Activated T-cell treated with anti-CD3 and anti-CD28 coated beads, Interleukin-2, amount 50 U/mL, for 24 hours (primary cell): ENCODE data around the gene NOSIP.

ENCODE experiments used
- DNase-seq: peaks from one replicate; pipeline ENCODE4 v3.0.0-alpha.2; 2020
- H3K27ac Mint-ChIP-seq: 2 replicates; pipeline ENCODE4 v1.8.0; 2020; ENCODE audit warnings: mild to moderate bottlenecking, mixed read lengths
- H3K27me3 Mint-ChIP-seq: 2 replicates; pipeline ENCODE4 v1.8.0; 2020; ENCODE audit warnings: mixed read lengths
- H3K36me3 Mint-ChIP-seq: 2 replicates; pipeline ENCODE4 v1.8.0; 2020; ENCODE audit warnings: low read depth, mixed read lengths
- H3K4me1 Mint-ChIP-seq: 2 replicates; pipeline ENCODE4 v1.8.0; 2020; ENCODE audit warnings: low read depth, mixed read lengths
- H3K4me3 Mint-ChIP-seq: 2 replicates; pipeline ENCODE4 v1.8.0; 2020; ENCODE audit warnings: mild to moderate bottlenecking, moderate library complexity, mixed read lengths
- H3K9me3 Mint-ChIP-seq: 2 replicates; pipeline ENCODE4 v1.8.0; 2020; ENCODE audit warnings: mixed read lengths

The NOSIP gene

GRCh38 chr19:49601482-49602038 lies 21.2 kb upstream of the NOSIP start:
- H3K9me3 Mint-ChIP-seq = no peaks in the 10 kb centered on the region
- H3K4me1 Mint-ChIP-seq = peaks cover 22% of the 10 kb centered on the region
- no peak overlapping the region for H3K4me3 Mint-ChIP-seq
- peaks cover 72% of the 10 kb centered on the region for H3K36me3 Mint-ChIP-seq
- no peak for DNase-seq
- H3K27me3 Mint-ChIP-seq = no peaks in the 10 kb centered on the region
- no peak overlapping the region for H3K27ac Mint-ChIP-seq

DNA sequence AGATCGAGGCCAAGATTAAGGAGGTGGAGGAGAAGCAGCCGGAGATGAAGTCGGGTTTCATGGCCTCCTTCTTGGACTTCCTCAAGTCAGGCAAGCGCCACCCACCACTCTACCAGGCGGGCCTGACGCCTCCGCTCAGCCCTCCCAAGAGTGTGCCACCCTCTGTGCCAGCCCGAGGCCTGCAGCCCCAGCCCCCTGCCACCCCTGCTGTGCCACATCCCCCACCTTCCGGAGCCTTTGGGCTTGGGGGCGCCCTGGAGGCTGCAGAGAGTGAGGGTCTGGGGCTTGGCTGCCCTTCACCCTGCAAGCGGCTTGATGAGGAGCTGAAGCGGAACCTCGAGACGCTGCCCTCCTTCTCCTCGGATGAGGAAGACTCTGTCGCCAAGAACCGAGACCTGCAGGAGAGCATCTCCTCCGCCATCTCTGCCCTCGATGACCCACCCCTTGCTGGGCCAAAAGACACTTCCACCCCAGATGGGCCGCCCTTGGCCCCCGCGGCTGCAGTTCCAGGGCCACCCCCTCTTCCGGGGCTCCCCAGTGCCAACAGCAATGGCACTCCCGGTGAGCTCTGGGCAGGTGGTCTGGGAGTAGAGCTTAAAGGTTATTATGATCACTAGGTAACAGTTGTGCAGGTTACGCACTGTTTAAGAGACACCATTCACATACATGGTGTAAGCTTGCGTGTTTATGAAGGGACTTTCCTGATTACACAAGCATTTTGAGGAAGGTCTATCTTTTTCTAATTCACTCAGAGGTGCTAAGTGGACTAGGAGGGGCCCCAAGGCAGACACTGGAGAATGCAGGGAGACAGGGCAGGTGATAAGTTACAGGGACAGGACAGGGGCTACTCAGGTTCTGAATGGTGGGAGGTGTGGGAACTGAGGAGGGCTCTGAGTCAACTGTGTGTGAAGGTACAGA lies 19.3 kb upstream of the NOSIP start:
- H3K4me3 Mint-ChIP-seq = no peak overlapping the region
- no peaks in the 10 kb centered on the region for H3K9me3 Mint-ChIP-seq
- no peak for DNase-seq
- H3K36me3 Mint-ChIP-seq = peaks cover 69% of the 10 kb centered on the region
- H3K27me3 Mint-ChIP-seq = no peaks in the 10 kb centered on the region
- peak overlapping the region; percentile 87 for H3K27ac Mint-ChIP-seq
- peaks cover 23% of the 10 kb centered on the region for H3K4me1 Mint-ChIP-seq

DNA sequence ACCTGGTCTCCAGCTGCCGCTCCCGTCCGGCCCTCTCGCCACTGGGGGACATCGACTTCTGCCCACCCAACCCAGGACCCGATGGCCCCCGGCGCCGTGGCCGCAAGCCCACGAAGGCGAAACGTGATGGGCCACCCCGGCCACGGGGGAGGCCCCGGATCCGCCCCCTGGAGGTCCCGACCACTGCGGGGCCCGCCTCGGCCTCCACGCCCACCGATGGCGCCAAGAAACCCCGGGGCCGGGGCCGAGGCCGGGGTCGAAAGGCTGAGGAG lies 17.3 kb upstream of the NOSIP start:
- Mint-ChIP-seq H3K4me1 (peaks cover 34% of the 10 kb centered on the region), H3K9me3 (no peaks in the 10 kb centered on the region), H3K36me3 (peaks cover 69% of the 10 kb centered on the region), H3K27ac (no peak overlapping the region), H3K4me3 (no peak overlapping the region), H3K27me3 (no peaks in the 10 kb centered on the region)
- DNase-seq = no peak

DNA sequence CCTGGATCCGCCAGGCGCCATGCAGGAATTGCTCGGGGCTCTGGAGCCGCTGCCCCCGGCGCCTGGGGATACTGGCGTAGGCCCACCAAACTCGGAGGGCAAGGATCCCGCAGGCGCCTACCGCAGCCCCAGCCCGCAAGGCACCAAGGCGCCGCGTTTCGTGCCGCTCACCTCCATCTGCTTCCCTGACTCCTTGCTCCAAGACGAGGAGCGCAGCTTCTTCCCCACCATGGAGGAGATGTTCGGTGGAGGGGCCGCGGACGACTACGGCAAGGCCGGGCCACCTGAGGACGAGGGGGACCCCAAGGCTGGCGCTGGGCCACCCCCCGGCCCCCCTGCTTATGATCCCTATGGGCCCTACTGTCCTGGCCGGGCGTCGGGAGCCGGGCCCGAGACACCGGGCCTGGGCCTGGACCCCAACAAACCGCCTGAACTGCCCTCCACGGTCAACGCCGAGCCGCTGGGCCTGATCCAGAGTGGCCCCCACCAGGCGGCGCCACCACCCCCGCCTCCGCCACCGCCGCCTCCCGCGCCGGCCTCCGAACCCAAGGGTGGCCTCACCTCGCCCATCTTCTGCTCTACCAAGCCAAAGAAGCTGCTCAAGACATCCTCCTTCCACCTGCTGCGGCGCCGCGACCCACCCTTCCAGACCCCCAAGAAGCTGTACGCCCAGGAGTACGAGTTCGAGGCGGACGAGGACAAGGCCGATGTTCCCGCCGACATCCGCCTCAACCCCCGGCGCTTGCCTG lies 16.8 kb upstream of the NOSIP start:
- H3K4me3 Mint-ChIP-seq = no peak overlapping the region
- no peaks in the 10 kb centered on the region for H3K9me3 Mint-ChIP-seq
- no peak for DNase-seq
- H3K27me3 Mint-ChIP-seq = no peaks in the 10 kb centered on the region
- H3K36me3 Mint-ChIP-seq = peaks cover 69% of the 10 kb centered on the region
- H3K27ac Mint-ChIP-seq = no peak overlapping the region
- H3K4me1 Mint-ChIP-seq = peaks cover 37% of the 10 kb centered on the region

- Mint-ChIP-seq H3K4me1 (peaks cover 37% of the 10 kb centered on the region), H3K4me3 (no peak overlapping the region), H3K9me3 (no peaks in the 10 kb centered on the region), H3K27me3 (no peaks in the 10 kb centered on the region), H3K36me3 (peaks cover 68% of the 10 kb centered on the region), H3K27ac (no peak overlapping the region)
- DNase-seq = no peak
Observed at GRCh38 chr19:49596407-49596806, 16.1 kb upstream of the NOSIP start.

DNA sequence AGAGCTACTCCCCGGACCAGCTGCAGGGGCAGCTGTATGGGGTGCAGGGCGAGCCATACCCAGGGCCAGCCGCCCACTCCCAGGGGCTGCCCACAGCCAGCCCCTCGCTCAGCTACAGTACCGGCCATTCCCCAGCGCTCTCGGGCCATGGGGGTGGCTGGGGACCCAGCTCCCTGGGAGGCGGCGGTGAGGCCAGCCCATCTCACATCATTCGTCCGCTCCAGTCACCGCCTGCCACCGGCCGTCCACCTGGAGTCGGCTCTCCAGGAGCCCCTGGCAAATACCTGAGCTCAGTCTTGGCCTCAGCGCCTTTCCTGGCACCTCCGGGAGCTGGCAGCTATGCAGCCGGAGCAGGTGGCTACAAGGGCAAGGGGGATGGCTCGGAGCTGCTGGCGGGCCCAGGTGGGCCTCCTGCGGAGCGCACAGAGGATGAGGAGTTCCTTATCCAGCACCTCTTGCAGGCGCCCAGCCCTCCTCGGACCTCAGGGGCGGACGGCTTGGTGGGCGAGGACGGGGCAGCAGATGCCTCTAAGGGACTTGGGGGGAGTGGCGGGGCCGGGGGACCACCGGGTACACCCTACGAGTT lies 15.6 kb upstream of the NOSIP start:
- Mint-ChIP-seq H3K9me3 (no peaks in the 10 kb centered on the region), H3K36me3 (peaks cover 63% of the 10 kb centered on the region), H3K27me3 (no peaks in the 10 kb centered on the region), H3K27ac (no peak overlapping the region), H3K4me3 (no peak overlapping the region), H3K4me1 (peaks cover 33% of the 10 kb centered on the region)
- no peak for DNase-seq

DNA sequence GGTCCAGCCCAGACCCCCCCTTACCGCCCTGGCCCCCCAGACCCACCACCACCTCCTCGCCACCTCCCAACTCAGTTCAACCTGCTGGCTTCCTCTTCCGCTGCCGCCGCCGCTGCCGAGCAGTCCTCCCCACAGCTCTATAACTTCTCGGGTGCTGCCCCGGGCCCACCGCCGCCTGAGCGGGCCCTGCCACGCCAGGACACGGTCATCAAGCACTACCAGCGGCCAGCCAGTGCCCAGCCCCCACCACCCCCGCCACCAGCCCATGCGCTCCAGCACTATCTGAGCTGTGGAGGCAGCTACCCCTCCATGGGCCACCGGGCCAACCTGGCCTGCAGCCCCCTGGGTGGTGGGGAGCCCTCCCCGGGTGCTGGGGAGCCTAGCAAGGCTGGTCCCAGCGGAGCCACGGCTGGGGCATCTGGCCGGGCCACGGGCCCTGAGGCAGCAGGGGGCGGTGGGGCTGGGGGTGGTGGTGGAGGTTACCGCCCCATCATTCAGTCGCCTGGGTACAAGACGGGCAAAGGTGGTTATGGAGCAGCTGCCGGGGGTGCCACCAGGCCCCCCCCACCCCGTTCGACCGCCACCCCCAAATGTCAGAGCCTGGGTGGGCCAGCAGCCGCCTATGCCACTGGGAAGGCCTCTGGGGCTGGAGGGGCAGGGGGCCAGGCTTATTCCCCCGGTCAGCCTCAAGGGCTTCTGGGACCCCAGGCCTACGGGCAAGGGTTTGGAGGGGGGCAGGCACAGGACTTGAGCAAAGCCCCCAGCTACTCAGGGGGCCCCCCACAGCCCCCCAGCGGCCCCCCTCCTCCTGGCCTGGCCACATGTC lies 14.8 kb upstream of the NOSIP start:
- Mint-ChIP-seq H3K4me1 (peaks cover 32% of the 10 kb centered on the region), H3K36me3 (peaks cover 65% of the 10 kb centered on the region), H3K9me3 (no peaks in the 10 kb centered on the region), H3K27ac (no peak overlapping the region), H3K27me3 (no peaks in the 10 kb centered on the region), H3K4me3 (no peak overlapping the region)
- DNase-seq = no peak

DNA sequence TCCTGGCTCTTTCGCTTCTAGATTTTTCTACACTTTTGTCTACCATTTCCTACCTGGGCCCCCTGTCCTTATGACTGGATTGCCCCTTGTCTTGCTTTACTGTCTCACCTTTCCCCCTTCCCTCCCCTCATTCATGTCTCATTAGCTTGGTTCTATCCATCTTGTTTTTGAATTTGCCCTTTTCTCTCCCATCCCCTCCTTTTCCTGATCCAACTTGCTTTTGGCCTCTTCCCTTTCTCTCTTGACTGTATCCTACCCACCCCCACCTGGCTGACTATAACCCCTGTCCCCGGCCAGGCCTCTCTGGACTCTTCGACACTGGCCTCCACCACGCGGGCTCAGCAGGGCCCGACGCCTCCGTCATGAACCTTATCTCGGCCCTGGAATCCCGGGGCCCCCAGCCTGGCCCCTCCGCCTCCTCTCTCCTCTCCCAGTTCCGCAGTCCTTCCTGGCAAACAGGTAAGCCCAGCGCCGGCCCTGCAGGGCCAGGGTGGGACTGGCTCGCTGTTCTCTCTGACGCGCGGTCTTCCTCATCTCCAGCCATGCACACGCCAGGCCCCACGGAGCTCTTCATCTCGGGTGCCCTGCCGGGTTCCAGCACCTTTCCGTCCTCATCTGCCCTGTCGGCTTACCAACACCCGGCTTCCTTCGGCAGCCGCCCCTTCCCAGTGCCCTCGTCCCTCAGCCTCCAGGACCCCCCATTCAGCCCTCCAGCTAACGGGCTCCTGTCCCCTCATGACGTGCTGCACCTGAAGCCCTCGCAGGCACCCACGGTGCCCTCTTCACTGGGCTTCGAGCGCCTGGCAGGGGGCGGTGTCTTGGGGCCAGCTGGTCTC lies 14.0 kb upstream of the NOSIP start:
- Mint-ChIP-seq H3K36me3 (peaks cover 58% of the 10 kb centered on the region), H3K4me1 (peaks cover 33% of the 10 kb centered on the region), H3K27ac (peak overlapping the region; percentile 90), H3K27me3 (no peaks in the 10 kb centered on the region), H3K9me3 (no peaks in the 10 kb centered on the region), H3K4me3 (peak overlapping the region; percentile 86)
- no peak for DNase-seq

DNA sequence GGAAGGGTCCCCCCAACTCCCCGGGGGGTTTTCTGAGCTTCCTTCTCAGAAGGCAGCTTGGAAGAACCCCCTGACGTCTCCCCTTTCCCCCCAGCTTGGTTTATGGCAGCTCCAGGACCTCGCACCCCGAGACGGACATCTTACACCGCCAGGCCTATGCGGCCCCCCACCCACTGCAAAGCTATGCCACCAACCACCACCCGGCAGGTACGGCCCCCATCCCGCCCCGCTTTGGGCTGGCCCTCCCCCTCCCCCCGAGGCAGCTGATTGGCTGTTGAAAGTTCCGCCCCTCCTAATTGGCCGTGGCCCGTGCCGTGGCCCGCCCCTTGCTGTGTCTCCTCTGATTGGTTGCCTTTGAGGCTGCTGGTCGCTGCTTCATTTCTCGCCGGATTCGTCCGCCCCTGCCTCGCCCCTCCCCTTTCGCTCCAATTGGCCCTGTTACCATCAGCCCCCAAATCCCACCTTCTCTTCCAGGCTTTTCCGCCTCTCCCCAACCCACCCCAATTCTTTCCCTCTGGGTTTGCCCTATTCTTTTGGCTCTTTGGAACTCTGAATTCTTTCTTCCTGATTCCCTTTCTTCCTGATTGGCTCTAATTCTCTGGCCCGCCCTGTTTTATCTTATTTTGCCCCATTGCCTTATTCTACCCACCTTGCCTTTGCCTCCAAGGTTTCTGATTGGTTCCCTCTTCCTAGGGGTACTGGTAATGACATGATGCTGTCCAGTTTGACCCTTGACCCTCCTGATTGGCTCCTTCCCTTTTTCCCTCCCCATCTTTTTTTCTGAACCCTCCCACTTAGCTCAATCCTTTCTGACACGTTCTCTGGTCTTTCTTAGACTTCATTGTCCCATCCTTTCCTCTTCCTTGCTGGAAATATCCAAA lies 13.1 kb upstream of the NOSIP start:
- H3K4me3 Mint-ChIP-seq = peak overlapping the region; percentile 86
- peaks cover 36% of the 10 kb centered on the region for H3K4me1 Mint-ChIP-seq
- H3K27me3 Mint-ChIP-seq = no peaks in the 10 kb centered on the region
- H3K9me3 Mint-ChIP-seq = no peaks in the 10 kb centered on the region
- H3K36me3 Mint-ChIP-seq = peaks cover 49% of the 10 kb centered on the region
- peak; percentile 92 for DNase-seq
- H3K27ac Mint-ChIP-seq = peak overlapping the region; percentile 90

- Mint-ChIP-seq H3K4me3 (peak overlapping the region; percentile 86), H3K27me3 (no peaks in the 10 kb centered on the region), H3K4me1 (peaks cover 36% of the 10 kb centered on the region), H3K9me3 (no peaks in the 10 kb centered on the region), H3K27ac (peak overlapping the region; percentile 90), H3K36me3 (peaks cover 43% of the 10 kb centered on the region)
- peak; percentile 53 for DNase-seq
Observed at GRCh38 chr19:49592486-49593232, 12.3 kb upstream of the NOSIP start.

- Mint-ChIP-seq H3K4me3 (peak overlapping the region; percentile 86), H3K9me3 (no peaks in the 10 kb centered on the region), H3K27me3 (no peaks in the 10 kb centered on the region), H3K36me3 (peaks cover 41% of the 10 kb centered on the region), H3K27ac (peak overlapping the region; percentile 90), H3K4me1 (peaks cover 36% of the 10 kb centered on the region)
- DNase-seq = peak; percentile 73
Observed at GRCh38 chr19:49591731-49592485, 11.6 kb upstream of the NOSIP start.
